GM18861 (cell line): ENCODE data around the gene PIGO.

Experiments used
- ATAC-seq: cut with Tn5 transposase; IDR thresholded peaks from one replicate; pipeline ENCODE4 v1.9.1; 2021; ENCODE audit not compliant: unreplicated experiment

PIGO gene

GRCh38 chr9:35072461-35073278 lies 23.7 kb downstream of the PIGO start, which contains the start of gene VCP:
Gene VCP (minus strand): TSS chr9:35072625. CDS start chr9:35072353, 272 bp downstream.
- peak; percentile 79 for ATAC-seq

DNA sequence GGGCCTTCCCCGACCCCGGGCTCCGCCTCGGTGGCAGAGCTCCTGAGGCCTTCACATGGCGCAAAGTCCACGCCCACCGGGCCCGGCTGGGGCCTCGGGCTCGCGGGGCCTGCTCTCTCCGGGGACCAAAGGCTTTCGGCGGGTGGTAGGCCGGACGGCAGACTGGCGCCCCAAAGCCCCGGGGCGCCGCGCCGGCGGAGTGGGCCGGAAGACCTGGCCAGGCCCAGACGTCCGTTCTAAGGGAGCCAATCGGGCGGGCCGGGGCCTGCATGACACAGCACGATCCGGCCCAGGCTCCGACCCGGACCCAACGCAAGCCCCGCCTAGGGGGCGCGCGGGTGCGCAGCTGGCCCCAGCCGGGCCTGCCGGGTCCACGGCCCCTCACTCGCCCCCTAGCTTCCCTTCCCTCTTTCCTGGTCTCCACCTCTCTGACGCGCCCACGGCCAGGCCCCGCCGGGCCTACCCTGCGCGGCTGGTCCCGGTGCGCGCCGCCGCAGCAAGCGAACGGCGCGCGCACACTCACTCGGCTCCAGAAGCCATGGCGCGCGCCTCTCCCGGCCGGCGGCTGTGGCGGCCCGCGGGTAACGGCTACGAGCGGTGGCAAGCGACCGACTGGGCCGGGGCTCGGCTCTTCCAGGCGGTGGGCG lies 24.5 kb downstream of the PIGO start:
- ATAC-seq = peak; percentile 43

- ATAC-seq = no peak
Observed at GRCh38 chr9:35070823-35071813, 25.3 kb downstream of the PIGO start.

- no peak for ATAC-seq
Observed at GRCh38 chr9:35069020-35069419, 27.4 kb downstream of the PIGO start.

DNA sequence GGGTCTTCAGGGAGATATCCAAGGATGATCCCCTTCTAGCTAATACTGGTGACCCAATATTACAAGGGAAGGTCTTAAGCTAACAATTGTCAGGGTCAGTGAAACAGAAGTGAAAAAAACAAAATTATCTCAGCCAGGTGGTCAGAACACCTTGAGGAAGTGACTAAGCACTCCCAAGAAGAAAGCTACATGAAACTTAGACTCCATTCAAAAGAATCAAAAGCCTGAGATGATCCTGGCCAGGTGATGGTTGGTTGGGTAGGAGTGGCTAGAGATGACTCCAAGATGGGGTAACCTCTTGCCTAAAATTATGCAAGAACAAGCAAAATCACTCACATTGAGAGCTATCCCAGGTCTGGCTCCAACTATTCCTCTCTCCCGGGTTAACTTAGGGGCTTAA lies 29.3 kb downstream of the PIGO start:
- no peak for ATAC-seq

GRCh38 chr9:35060548-35061207 lies 35.7 kb downstream of the PIGO start:
- no peak for ATAC-seq

DNA sequence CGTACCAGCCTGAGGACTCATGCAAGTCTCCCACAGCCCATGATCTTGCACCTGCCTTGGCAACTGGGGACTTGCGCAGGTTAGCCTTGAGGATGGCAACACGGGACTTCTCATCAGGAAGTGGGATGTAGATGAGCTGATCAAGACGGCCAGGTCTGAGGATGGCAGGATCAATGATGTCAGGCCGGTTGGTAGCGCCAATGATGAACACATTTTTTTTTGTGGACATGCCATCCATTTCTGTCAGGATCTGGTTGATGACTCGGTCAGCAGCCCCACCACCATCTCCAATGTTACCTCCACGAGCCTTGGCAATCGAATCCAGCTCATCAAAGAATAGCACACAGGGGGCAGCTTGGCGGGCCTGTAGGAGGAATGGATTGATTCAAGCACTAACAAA lies 37.0 kb downstream of the PIGO start:
- ATAC-seq = no peak

DNA sequence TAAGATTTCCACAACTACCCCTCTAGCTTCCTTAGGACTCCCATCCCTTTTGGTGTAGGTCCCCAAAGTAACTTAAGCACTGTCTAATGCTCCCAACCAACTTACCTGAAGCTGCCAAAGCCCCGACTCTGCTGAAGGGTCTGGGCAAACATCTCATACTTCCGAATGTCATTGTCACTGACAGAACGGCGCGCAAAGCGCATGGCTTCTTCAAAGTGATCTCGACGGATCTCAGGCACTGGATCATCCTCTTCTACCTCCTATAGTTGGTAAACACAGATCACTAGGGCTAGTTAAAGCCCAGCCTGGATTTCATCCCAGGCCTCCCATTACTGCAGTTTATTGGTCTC lies 39.1 kb downstream of the PIGO start:
- no peak for ATAC-seq

- no peak for ATAC-seq
Observed at GRCh38 chr9:35056571-35057270, 39.7 kb downstream of the PIGO start.

GRCh38 chr9:35054871-35055644 lies 41.3 kb downstream of the PIGO start:
- ATAC-seq = no peak

- ATAC-seq = no peak
Observed at GRCh38 chr9:35054185-35054835, 42.1 kb downstream of the PIGO start.

DNA sequence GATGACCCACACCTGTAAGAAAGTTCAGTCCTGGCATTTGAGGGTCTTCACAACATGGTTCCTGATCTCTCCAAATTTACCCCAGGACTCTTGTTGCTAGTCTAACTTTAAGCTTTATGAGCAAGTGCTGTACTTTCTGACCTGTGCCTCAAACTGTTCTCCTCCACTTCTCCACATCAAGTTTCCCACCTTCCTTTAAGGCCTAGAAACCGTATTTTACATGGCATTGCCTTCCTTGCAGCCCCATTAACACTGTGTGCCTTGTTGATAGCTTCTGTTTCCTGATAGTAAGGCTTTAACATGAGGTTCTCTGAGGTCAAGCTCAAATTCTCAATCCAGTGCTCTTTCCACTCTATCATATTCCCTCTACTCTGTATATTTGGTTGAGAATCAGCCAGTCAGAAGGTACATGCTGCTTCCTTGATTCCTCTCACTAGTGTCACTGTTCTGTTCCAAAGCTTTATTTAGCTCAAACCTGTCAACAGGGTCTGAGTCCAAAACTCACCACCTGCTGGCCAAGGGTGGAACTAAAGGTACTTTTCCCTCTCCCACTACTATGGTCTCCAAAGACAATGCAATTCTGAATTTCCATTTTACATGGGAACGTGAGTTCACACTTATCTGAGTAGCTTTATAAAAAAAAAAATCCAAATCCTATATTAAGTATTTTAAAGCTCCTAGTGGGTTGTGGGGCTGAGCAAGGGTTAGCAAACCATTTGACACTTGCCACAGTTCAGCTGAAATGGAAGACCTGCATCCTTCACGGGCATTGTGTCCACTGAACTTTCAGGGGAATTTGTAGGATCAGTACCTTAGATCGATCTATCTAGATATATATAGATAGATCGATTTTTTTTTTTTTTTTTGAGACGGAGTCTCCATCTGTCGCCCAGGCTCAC lies 45.1 kb downstream of the PIGO start:
- ATAC-seq = no peak

DNA sequence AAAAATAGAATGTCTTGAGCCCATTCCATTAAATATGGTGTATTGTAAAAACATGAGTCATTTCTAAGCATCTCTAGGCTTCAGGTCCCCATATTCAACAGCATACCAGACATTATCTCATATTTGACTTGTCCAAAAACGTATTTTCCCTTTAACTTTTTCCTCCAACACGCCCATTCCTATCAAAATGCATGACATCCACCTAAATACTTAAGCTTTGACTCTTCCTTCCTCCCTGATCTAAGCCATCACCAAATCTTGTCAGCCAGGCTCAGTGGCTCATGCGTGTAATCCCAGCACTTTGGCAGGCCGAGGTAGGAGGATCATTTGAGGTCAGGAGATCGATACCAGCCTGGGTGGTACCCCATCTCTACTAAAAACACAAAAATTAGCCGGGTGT lies 47.9 kb downstream of the PIGO start:
- ATAC-seq = no peak

DNA sequence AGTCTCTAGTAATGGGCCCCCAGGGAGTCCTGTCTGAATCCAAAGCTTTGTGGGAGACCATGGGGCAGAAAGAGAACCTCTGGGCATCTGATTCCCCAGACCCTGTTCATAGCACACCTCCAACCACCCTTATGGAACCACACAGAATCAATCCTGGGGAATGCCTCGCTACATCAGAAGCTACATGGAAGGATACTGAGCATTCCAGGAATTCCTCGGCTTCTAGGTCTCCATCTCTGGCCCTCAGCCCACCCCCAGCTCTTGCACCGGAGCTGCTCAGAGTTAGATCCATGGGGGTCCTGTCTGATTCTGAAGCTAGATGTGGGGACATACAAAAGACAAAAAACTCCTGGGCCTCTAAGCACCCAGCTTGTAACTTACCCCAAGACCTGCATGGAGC lies 52.3 kb downstream of the PIGO start:
- no peak for ATAC-seq

DNA sequence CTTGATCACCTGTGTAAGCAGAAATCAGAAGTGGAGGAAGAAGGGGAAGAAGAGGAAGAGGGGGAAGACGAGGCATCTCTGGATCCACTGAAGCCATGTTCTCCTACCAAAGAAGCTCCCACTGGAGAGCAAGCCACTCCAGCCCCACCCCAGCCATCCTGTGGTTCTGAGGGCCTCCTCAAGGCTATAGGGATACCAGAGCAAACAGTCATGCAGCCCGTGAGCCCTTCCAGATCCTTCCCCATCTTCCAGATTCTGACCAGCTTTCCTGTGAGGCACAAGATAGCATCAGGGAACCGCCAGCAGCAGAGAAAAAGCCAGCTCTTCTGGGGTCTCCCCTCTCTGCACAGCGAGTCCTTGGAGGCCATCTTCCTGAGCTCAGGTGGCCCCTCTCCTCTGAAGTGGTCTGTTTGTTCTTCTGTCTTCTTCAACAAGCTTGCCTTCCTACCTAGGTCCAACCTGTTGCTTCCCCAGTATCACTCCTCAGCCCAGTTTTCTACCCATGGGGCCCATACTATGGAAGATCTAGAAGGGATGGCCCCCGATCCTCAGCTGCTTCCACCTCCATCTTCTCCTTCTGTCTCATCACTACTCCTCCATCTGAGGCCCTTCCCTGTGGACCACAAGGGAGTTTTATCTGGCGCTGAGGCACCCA lies 53.4 kb downstream of the PIGO start:
- no peak for ATAC-seq

- ATAC-seq = no peak
Observed at GRCh38 chr9:35042081-35042604, 54.2 kb downstream of the PIGO start.
